AML-193 (cell line): Measurements from ENCODE around the gene RAD54L.
"Not testable (repeated sequence)": the region's sequence is repeated elsewhere in the genome, so short reads cannot be mapped to it uniquely, and the experiment has no call there.

Experiments
- DNase-seq, 2 experiments: peaks; one replicate each; lab custom pipeline; 2025; lab: John Stamatoyannopoulos, UW

Gene RAD54L

DNA sequence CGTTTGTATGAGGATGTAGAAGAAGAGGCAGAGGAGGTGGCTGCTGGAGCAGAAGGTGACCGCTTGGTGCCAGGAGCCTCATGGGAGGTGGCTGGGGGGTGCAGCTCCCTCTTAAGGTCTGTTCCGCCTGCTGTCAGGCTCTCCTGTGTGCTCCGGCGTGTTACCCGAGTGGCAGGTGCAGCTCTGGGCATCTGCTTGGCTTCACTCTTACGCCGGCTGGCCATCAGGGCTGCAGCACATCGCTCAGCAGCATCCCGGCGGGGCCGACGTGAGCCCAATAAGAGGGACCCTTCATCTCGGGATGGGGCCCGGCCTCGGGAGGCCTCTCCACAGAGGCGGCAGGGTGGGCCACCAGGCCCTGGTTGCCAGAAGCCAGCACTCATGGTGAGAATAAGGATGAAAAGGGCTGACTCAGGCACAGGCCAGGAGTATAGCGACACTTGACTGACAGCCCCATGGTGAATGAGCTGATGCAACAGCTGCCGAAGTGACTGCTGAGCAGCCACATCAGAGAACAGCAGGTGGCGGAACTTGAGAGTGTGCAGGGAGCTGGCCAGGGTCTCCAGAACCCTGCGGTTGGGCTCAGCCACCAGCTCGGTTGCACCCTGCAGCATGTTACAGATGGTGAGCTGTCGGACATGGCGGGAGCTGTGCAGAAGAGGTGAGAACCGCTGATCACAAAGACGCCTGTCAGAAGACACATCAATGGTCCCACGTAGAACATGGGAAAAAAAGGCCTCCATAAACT is 38.3 kb downstream of the RAD54L start:
- no peak for DNase-seq

DNA sequence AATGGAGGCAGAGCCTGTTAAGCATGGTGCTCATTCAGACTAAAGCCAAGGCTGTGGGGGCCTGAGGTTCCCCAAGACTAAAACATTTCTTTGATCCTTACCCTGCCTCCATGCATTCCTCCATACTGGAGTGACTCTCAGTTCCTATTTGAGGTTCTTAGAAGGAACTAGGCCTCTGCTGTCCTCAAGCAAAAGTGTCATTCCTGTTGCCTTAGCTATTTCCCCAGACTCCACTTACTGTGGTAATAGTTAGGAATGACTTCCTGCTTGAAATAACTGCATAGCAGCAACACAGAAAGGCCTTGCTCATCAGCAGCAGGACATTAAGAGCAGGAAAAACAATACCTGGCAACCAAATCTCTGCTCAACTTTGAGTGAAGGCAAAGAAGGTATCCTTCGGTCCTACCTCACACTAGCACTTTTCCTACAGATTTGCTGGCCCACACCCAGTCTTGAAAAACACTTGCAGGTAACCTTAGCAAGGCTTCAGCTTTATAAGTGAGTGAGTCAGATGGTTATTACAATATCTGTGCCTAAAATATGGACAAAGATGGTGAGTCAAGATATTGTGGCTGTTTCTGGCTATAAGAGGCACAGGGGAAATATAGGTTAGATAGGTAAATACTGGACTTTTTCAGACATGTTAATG is 41.0 kb downstream of the RAD54L start:
- no peak for DNase-seq

GRCh38 chr1:46289134-46289494 is 41.6 kb downstream of the RAD54L start:
- no peak for DNase-seq

DNA sequence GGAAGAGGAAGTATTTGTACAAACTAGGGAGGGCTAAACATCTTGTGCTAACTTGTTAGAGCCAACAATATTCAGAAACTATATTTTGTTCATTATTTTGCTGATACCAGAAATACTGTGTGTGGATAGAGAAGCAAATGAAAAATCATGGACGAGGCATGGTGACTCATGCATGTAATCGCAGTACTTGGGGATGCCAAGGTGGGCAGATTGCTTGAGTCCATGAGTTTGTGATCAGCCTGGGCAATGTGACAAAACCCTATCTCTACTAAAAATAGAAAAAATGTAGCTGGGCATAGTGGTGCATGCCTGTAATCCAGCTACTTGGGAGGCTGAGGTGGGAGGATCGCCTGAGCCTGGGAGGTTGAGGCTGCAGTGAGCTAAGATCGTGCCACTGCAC is 42.4 kb downstream of the RAD54L start:
- DNase-seq, result no peak

- no peak for DNase-seq
Measured at GRCh38 chr1:46295306-46295705, 47.7 kb downstream of the RAD54L start.

DNA sequence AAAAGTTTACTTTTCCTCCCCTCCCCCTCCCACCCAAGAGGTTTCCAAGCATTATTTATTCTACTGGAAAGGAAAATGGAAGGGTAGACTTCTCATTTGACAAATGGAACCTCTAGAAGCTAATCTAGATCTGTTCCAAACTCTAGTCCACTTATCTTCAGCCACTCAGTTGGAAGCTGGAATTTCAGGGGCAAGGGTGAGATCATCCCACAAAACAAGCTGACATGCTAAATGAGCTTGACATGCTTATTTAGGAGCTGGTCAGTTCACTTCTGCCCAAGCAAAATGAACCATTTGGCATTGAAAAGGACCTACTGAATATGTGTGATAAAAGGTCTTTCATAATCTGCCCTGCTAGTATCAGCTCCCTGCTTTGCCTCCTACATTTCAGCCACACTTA is 50.8 kb downstream of the RAD54L start:
- DNase-seq, result no peak

- DNase-seq, result peak in 1 of 2 experiments; percentile 13
Measured at GRCh38 chr1:46300673-46301405, 53.3 kb downstream of the RAD54L start.

GRCh38 chr1:46301406-46301807 is 53.8 kb downstream of the RAD54L start:
- DNase-seq, result peak in 1 of 2 experiments; percentile 20

GRCh38 chr1:46301808-46302640 is 54.5 kb downstream of the RAD54L start:
- peak; percentile 9 to 41 for DNase-seq

DNA sequence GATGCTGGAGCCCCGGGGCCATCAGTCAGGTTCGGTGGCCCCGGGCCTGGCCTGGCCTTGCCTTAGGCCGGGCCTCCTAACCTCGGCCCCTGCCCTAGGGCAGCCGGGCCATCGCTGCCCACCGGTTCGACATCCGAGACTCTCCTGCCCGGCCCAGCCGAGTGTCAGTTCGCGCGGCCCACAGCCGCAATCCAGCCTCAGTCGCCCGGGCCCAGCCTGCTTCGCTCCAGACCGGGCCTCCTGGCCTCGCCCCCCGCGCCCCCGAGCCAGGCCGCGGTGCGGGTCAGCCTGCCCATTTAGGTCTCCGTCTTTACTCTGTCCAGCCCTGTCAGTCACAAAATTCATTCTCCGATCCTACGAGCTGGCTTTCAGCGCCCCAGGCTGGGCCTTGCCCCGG is 55.1 kb downstream of the RAD54L start:
- no peak for DNase-seq

- peak; percentile 89 to 96 for DNase-seq
Measured at GRCh38 chr1:46303038-46303871, 55.7 kb downstream of the RAD54L start, which contains the start of the genes LRRC41 and UQCRH. TSS of gene LRRC41 (minus strand) at chr1:46303616. CDS start at chr1:46303322, 294 bp downstream. TSS of gene UQCRH (plus strand) at chr1:46303698. CDS start at chr1:46303767, 69 bp downstream.

DNA sequence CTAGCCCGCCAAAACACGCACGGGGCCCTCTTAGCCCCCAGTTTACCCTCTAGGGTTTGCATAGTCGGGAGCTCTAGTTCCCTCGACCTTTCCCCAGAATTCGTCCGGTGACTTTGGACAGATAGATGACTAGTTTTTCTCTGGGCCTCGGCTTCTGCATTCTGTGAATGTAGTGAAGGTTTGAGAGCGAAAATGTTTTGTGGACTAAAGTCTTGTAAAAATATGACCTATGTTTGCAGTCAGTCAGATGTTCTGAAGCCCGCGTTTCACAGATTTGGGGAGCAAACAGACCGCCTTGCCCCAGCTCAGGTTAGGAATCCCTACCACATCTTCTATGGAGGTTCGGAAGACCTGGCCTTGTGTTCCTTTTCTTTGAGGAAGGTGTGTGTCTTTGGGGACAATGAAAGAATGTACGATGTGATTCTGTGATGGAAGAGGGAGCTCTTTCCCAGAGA is 56.3 kb downstream of the RAD54L start:
- DNase-seq, result no peak

DNA sequence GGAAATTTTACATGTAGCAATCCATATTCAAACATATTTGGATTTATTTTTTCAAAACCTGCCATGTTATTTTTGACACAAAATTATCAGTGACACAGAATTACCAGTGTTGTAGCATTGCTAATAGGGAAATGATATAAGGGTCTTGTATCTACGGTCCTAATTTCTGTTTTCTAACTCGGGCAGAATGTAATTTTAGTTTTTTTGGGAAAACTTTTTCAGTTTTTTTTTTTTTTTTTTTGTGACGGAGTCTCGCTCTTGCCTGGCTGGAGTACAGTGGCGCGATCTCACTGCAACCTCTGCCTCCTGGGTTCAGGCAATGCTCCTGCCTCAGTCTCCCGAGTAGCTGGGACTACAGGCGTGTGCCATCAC is 58.6 kb downstream of the RAD54L start:
- DNase-seq, result no peak

DNA sequence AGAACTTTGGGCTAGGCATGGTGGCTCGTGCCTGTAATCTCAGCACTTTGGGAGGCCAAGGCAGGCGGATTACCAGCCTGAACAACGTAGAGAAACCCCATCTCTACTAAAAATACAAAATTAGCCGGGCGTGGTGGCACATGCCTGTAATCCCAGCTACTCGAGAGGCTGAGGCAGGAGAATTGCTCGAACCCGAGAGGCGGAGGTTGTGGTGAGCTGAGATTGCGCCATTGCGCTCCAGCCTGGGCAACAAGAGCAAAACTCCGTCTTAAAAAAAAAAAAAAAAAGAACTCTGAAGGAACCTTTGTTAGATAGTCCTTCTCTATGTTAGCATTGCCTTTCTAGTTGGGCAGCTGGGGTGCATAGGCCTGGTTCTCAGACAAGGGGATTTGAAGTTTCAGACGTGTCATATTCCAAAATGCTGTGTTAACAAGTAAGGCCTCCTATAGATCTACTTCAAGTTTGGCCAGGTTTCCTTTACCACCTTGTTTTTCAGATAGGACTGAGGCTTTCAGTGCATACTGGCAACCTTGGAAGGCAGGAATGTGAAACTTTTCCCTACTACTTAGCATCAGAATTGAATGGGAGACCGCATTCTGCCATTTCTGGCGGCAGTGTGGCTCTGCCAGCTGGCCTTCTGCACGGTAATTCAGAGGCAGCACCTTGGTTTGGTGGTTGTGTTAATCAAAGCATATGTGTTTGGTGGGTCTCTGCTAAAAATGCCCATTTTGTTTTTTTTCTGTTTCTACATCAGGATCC is 62.0 kb downstream of the RAD54L start:
- DNase-seq, result no peak

- no peak for DNase-seq
Measured at GRCh38 chr1:46310321-46310720, 62.8 kb downstream of the RAD54L start.

GRCh38 chr1:46315669-46316403 is 68.3 kb downstream of the RAD54L start:
- DNase-seq, result no peak

- DNase-seq, result no peak
Measured at GRCh38 chr1:46317323-46317722, 69.8 kb downstream of the RAD54L start.

- not testable (repeated sequence) for DNase-seq
Measured at GRCh38 chr1:46319301-46319700, 71.7 kb downstream of the RAD54L start.
